Measurements from ENCODE around the gene RPL27.
"Not testable (repeated sequence)": the region's sequence is repeated elsewhere in the genome, so short reads cannot be mapped to it uniquely, and the experiment has no call there.

DNA sequence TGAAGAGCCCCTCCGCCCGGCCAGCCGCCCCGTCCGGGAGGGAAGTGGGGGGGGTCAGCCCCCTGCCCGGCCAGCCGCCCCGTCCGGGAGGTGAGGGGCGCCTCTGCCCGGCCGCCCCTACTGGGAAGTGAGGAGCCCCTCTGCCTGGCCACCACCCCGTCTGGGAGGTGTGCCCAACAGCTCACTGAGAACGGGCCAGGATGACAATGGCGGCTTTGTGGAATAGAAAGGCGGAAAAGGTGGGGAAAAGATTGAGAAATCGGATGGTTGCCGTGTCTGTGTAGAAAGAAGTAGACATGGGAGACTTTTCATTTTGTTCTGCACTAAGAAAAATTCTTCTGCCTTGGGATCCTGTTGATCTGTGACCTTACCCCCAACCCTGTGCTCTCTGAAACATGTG is 24.9 kb upstream of the RPL27 start:
- TF ChIP-seq CTCF, POLR2AphosphoS5 (IDR thresholded peaks at IDR 0.05): not testable (repeated sequence)
